ENCODE data around the gene XYLT1. TPM values are rescaled to one million over a fixed set of nuclear protein-coding genes. Genes with fewer than 3 reads are reported as not detected.

XYLT1 gene
- total RNA-seq, 1 experiment from 2014 or later, result 14.5 TPM

DNA sequence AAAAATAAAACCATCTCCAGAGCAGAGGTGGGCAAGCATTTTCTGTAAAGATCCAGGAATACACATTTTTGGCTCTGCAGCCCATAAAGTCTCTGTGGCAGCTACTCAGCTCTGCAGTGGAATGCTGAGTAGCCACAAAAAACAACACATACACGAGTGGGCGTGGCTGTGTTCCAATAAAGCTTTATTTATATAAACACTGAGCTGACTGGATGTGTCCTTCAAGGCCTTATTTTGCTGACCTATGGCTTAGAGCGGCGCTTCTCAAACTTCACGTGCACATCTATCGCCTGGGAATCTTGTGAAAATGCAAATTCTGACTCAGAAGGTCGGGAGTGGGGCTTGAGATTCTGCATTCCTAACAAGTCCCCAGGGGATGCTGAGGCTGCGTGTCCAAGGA lies 39.7 kb downstream of the XYLT1 start:
- no peaks in the 10 kb centered on the region for H3K23me2 ChIP-seq (ENCODE audit: insufficient read length, low read depth, low read length, poor library complexity, severe bottlenecking)
- DNase-seq, result no peak
- H3K18ac ChIP-seq (ENCODE audit: insufficient read length, low read depth, low read length), result no peak overlapping the region
- no peak overlapping the region for H2BK5ac ChIP-seq (ENCODE audit: insufficient read length, low read length)
- peaks cover 7% of the 10 kb centered on the region; the same call in 1 of the 2 replicates for H3K4me1 ChIP-seq (ENCODE audit: insufficient read depth, low read length)
- H4K8ac ChIP-seq (replicated peaks; ENCODE audit: insufficient read length, low read depth, low read length), result no peak overlapping the region
- H3K27ac Mint-ChIP-seq, result no peak overlapping the region
- no peak overlapping the region for H3T11ph ChIP-seq (ENCODE audit: low read length)
- WGBS (ENCODE audit: extremely low coverage, insufficient read length, low lambda C conversion rate), result no CpG with 5 or more reads among the region's 8 CpGs
- no peak overlapping the region for H3K4ac ChIP-seq (ENCODE audit: low read depth, low read length)
- no peaks in the 10 kb centered on the region for H3K27me3 ChIP-seq (ENCODE audit: insufficient read depth, low read length)
- H2BK15ac ChIP-seq (ENCODE audit: low read depth, low read length), result no peak overlapping the region
- H3K4me2 ChIP-seq (ENCODE audit: insufficient read depth, insufficient read length, low read length), result no peak overlapping the region
- no peak overlapping the region for H3K9ac ChIP-seq (ENCODE audit: extremely low read depth, insufficient read length, low read length)
- no peak overlapping the region for H2AK5ac ChIP-seq (ENCODE audit: insufficient read length, low read length)
- no peaks in the 10 kb centered on the region; the same call in 1 of the 2 replicates for H3K79me2 ChIP-seq (ENCODE audit: insufficient read depth, low read length)
- no peaks in the 10 kb centered on the region for H3K27me3 Mint-ChIP-seq (ENCODE audit: low read depth)
- no peaks in the 10 kb centered on the region for H4K20me1 ChIP-seq (ENCODE audit: control insufficient read depth, insufficient read depth, insufficient read length)
- TF ChIP-seq, protein P1, sequence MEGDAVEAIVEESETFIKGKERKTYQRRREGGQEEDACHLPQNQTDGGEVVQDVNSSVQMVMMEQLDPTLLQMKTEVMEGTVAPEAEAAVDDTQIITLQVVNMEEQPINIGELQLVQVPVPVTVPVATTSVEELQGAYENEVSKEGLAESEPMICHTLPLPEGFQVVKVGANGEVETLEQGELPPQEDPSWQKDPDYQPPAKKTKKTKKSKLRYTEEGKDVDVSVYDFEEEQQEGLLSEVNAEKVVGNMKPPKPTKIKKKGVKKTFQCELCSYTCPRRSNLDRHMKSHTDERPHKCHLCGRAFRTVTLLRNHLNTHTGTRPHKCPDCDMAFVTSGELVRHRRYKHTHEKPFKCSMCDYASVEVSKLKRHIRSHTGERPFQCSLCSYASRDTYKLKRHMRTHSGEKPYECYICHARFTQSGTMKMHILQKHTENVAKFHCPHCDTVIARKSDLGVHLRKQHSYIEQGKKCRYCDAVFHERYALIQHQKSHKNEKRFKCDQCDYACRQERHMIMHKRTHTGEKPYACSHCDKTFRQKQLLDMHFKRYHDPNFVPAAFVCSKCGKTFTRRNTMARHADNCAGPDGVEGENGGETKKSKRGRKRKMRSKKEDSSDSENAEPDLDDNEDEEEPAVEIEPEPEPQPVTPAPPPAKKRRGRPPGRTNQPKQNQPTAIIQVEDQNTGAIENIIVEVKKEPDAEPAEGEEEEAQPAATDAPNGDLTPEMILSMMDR (conservative IDR thresholded peaks at IDR 0.05), result no peak
- no peak overlapping the region for H3K56ac ChIP-seq (ENCODE audit: insufficient read length, low read depth, low read length)
- H2BK20ac ChIP-seq (ENCODE audit: low read depth, low read length, poor library complexity, severe bottlenecking), result no peak overlapping the region
- H2BK120ac ChIP-seq (ENCODE audit: low read depth, low read length, poor library complexity, severe bottlenecking), result no peak overlapping the region
- no peak overlapping the region for H4K91ac ChIP-seq (ENCODE audit: insufficient read length, low read depth, low read length)
- H2BK12ac ChIP-seq (ENCODE audit: insufficient read length, low read depth, low read length), result no peak overlapping the region
- H3K23ac ChIP-seq (ENCODE audit: insufficient read length, low read depth, low read length), result no peak overlapping the region
- no peaks in the 10 kb centered on the region for H3K9me3 ChIP-seq (ENCODE audit: control insufficient read depth, low read depth, low read length)
- H3K27ac ChIP-seq (ENCODE audit: insufficient read length, low read depth, low read length), result no peak overlapping the region
- H3K36me3 Mint-ChIP-seq (ENCODE audit: insufficient read depth in 1 of 3, low read depth in 3 of 3), result peaks cover 3 to 4% (median 4%) of the 10 kb centered on the region in 3 experiments; a peak in 3 of 7 replicates
- no peak overlapping the region for H2AFZ ChIP-seq (ENCODE audit: low read length)
- peaks cover 48 to 62% of the 10 kb centered on the region in 2 experiments for H3K4me1 Mint-ChIP-seq
- H4K5ac ChIP-seq (ENCODE audit: insufficient read length, low read depth, low read length), result no peak overlapping the region
- peaks cover 0 to 2% of the 10 kb centered on the region in 2 experiments; a peak in 2 of 5 replicates for H3K9me3 Mint-ChIP-seq
- H3K14ac ChIP-seq (ENCODE audit: insufficient read depth, low read length), result no peak overlapping the region
- no peak overlapping the region for H3K4me3 Mint-ChIP-seq
- peaks cover 2% of the 10 kb centered on the region for H3K79me1 ChIP-seq (ENCODE audit: insufficient read depth, low read depth, low read length, poor library complexity, severe bottlenecking)

All from H9 (cell line).